Body of pancreas (tissue), 4 donors: Measurements from ENCODE around the gene ZNF544. TPM values are rescaled to one million over a fixed set of nuclear protein-coding genes. Genes with fewer than 3 reads are reported as not detected.

Experiments used
- ATAC-seq: fragments of 150-250 bp; one replicate; pipeline ENCODE4 v1.9.1; 2016
- DNase-seq, 4 donors: peaks; one replicate each; pipeline ENCODE4 v3.0.0-alpha.2; 2019
- H3K27ac ChIP-seq, 4 donors: fragments of 200-600 bp; sonication (generic); 1 replicate in 3 of 4; 2 replicates in 1 of 4; pipeline versions ENCODE4 v1.5.1 to v1.6.1; 2016 to 2019; ENCODE audit warnings: mild to moderate bottlenecking in 1 of 4, mixed read lengths in 1 of 4, moderate library complexity in 1 of 4
- H3K27me3 ChIP-seq, 2 donors: fragments of 200-600 bp; sonication (generic); one replicate each; pipeline ENCODE4 v1.6.0; 2016; ENCODE audit warnings: mild to moderate bottlenecking in 1 of 2
- H3K36me3 ChIP-seq, 2 donors: fragments of 200-600 bp; sonication (generic); replicated peaks in 1 of 2; 2 replicates each; pipeline ENCODE4 v1.5.1; 2016; ENCODE audit warnings: low read depth in 2 of 2; ENCODE audit not compliant: insufficient read depth in 1 of 2
- H3K4me1 ChIP-seq: fragments of 200-600 bp; sonication (generic); one replicate; pipeline ENCODE4 v1.6.0; 2016
- H3K4me3 ChIP-seq, 2 donors: fragments of 200-600 bp; sonication (generic); 1 replicate in 1 of 2; 2 replicates in 1 of 2; pipeline ENCODE4 v1.5.1; 2016 to 2019
- H3K9me3 ChIP-seq, 3 donors: fragments of 200-600 bp; sonication (generic); 1 replicate in 2 of 3; 2 replicates in 1 of 3; pipeline ENCODE4 v1.5.1; 2016
- POLR2A ChIP-seq, 3 donors: fragments of 450-650 bp; IDR thresholded peaks; one replicate each; pipeline ENCODE4 v1.6.1; 2016; ENCODE audit warnings: antibody characterized with exemption in 3 of 3, mild to moderate bottlenecking in 2 of 3
- WGBS, 2 donors: methylation state at CpG; one replicate each; pipeline ENCODE4 v1.1.5; 2017; 5-methylcytosine and 5-hydroxymethylcytosine counted together
- intact Hi-C: fragments of 100-400 bp; cut with DNase I; formaldehyde crosslinking; loops from one replicate; pipeline ENCODE4 v1.15.1; 2023
- total RNA-seq, 2 donors: library from RNA; depleted of rRNA; stranded (reverse); fragments of >200 nt; gene quantifications; one replicate each; pipeline ENCODE4 v1.1.0, GENCODE V29; 2016
- TF ChIP-seq, protein P1 (sequence below), 7 experiments: fragments of 450-650 bp in 4 of 7; fragments of 200-600 bp in 3 of 7; sonication (generic) in 3 of 7; IDR thresholded peaks; one replicate each; pipeline ENCODE4 v1.5.1; 2016 to 2019; ENCODE audit warnings: antibody characterized with exemption in 7 of 7

The ZNF544 gene
- total RNA-seq, 2 donors from 2014 or later: 9.9 to 17.1 TPM

DNA sequence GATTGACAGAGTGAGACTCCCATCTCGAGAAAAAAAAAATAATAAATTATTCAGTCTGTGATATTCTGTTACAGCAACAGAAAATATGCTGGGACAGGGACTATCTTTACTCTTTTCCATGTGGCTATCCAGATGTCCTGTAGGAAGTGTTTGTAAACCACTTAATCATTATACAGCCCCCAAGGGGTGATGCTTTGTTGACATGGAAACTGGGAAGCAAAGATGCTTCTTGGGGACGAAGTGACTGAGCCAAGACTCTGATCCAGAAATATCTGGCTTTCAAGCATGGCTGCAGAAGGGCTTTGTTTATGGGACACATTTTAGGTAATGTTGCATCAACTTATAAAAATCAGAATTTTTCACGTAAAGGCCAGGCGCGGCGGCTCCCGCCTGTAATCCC is 55.5 kb downstream of the ZNF544 start:
- no peaks in the 10 kb centered on the region for H3K9me3 ChIP-seq
- H3K4me3 ChIP-seq: no peak overlapping the region
- DNase-seq: no peak
- TF ChIP-seq POLR2A (IDR thresholded peaks at IDR 0.05): no peak
- TF ChIP-seq, protein P1, sequence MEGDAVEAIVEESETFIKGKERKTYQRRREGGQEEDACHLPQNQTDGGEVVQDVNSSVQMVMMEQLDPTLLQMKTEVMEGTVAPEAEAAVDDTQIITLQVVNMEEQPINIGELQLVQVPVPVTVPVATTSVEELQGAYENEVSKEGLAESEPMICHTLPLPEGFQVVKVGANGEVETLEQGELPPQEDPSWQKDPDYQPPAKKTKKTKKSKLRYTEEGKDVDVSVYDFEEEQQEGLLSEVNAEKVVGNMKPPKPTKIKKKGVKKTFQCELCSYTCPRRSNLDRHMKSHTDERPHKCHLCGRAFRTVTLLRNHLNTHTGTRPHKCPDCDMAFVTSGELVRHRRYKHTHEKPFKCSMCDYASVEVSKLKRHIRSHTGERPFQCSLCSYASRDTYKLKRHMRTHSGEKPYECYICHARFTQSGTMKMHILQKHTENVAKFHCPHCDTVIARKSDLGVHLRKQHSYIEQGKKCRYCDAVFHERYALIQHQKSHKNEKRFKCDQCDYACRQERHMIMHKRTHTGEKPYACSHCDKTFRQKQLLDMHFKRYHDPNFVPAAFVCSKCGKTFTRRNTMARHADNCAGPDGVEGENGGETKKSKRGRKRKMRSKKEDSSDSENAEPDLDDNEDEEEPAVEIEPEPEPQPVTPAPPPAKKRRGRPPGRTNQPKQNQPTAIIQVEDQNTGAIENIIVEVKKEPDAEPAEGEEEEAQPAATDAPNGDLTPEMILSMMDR (IDR thresholded peaks at IDR 0.05): no peak
- WGBS, 2 donors: 90 to 93% methylated on average over 7 of the region's 7 CpGs
- no peaks in the 10 kb centered on the region for H3K27me3 ChIP-seq
- H3K4me1 ChIP-seq: peaks cover 11% of the 10 kb centered on the region
- peaks cover 6 to 23% of the 10 kb centered on the region in 2 donors for H3K36me3 ChIP-seq
- H3K27ac ChIP-seq: no peak overlapping the region
- no peak for ATAC-seq
- intact Hi-C loops: no loop called here

DNA sequence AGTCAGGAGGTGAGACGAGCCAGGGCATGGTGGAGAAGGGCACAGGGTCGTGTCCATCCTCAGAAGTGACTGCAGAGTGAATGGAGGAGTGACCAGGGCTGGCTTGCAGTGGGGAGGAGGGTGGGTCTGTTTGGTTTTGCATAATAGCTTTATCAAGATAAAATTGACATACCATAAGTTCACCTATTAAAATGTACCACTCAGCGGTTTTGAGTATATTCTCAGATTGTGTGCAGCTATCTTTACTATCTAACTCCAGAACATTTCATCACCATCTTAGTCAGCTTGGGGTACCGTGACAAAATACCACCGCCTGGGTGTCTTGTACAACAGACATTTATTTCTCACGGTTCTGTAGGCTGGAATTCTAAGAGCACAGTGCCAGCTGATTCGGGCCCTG is 63.2 kb downstream of the ZNF544 start:
- Histone ChIP-seq H3K36me3 (peaks cover 6 to 27% of the 10 kb centered on the region in 2 donors), H3K4me3 (no peak overlapping the region), H3K27me3 (no peaks in the 10 kb centered on the region), H3K4me1 (no peaks in the 10 kb centered on the region), H3K27ac (no peak overlapping the region), H3K9me3 (no peaks in the 10 kb centered on the region)
- ATAC-seq (no peak), DNase-seq (no peak)
- intact Hi-C loops: no loop called here
- WGBS, 2 donors: 93 to 99% methylated on average over 7 of the region's 7 CpGs
- no peak for TF ChIP-seq POLR2A (IDR thresholded peaks at IDR 0.05)
- TF ChIP-seq, protein P1 (IDR thresholded peaks at IDR 0.05): no peak

DNA sequence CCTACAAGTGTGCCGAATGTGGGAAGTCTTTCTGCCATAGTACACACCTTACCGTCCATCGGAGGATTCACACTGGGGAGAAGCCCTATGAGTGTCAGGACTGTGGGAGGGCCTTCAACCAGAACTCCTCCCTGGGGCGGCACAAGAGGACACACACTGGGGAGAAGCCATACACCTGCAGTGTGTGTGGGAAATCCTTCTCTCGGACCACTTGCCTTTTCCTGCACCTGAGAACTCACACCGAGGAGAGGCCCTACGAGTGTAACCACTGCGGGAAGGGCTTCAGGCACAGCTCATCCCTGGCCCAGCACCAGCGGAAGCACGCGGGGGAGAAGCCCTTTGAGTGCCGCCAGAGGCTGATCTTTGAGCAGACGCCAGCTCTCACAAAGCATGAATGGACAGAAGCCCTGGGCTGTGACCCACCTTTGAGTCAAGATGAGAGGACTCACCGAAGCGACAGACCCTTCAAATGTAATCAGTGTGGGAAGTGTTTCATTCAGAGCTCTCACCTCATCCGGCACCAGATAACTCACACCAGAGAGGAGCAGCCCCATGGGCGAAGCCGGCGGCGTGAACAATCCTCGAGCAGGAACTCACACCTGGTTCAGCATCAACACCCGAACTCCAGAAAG is 66.1 kb downstream of the ZNF544 start:
- Histone ChIP-seq H3K27ac (no peak overlapping the region), H3K36me3 (peaks cover 0 to 16% of the 10 kb centered on the region in 2 donors), H3K27me3 (no peaks in the 10 kb centered on the region), H3K9me3 (no peaks in the 10 kb centered on the region), H3K4me1 (no peaks in the 10 kb centered on the region), H3K4me3 (no peak overlapping the region)
- 94 to 96% methylated on average over 13 to 22 of the region's 22 CpGs for WGBS, 2 donors
- ATAC-seq (no peak), DNase-seq (no peak)
- intact Hi-C loops: no loop called here
- no peak for TF ChIP-seq POLR2A (IDR thresholded peaks at IDR 0.05)
- TF ChIP-seq, protein P1 (IDR thresholded peaks at IDR 0.05): no peak

DNA sequence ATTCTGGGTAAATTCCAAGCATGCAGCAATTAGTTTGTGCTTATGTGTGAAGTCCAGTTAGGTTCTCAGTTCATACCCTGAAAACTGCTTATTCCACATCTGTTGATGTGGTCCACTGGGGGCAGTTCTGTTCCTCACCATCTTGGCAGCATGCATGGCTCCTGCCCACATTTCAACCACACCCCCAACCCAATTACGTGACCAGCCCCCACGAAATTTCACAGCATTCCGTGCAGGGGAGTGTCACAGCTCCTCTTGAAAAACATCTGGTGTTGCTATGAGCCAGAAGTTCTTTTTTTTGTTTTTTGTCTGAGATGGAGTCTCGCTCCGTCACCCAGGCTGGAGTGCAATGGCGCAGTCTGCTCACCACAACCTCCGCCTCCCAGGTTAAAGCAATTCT is 67.4 kb downstream of the ZNF544 start:
- Histone ChIP-seq H3K27ac (no peak overlapping the region), H3K4me1 (no peaks in the 10 kb centered on the region), H3K27me3 (no peaks in the 10 kb centered on the region), H3K9me3 (no peaks in the 10 kb centered on the region), H3K36me3 (peaks cover 0 to 14% of the 10 kb centered on the region in 2 donors), H3K4me3 (no peak overlapping the region)
- 94 to 98% methylated on average over 7 of the region's 7 CpGs for WGBS, 2 donors
- TF ChIP-seq, protein P1 (IDR thresholded peaks at IDR 0.05): no peak
- no peak for TF ChIP-seq POLR2A (IDR thresholded peaks at IDR 0.05)
- DNase-seq: no peak
- intact Hi-C loops: no loop called here
- ATAC-seq: no peak

DNA sequence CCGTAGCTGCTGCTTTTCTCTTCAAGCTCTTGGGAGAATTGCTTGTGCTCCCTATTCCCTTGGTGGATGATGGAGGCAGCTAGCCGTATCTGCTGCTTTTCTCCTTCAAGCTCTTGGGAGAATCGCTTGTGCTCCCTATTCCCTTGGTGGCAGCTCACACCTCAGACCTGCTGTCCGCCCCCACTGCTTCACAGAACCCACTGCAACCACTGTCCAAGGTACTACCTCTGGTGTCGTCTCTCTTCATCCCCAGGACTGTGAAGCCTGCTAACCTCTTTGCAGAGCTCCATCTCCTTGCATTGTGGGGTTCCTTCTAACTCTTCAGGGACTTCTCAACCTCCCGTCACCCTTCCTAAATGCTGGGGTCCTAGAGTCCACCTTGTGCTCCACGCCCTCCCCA is 71.9 kb downstream of the ZNF544 start:
- Histone ChIP-seq H3K36me3 (no peaks in the 10 kb centered on the region), H3K27ac (no peak overlapping the region), H3K27me3 (no peaks in the 10 kb centered on the region), H3K4me3 (no peak overlapping the region), H3K4me1 (peaks cover 9% of the 10 kb centered on the region), H3K9me3 (no peaks in the 10 kb centered on the region)
- intact Hi-C loops: no loop called here
- TF ChIP-seq, protein P1 (IDR thresholded peaks at IDR 0.05): no peak
- ATAC-seq: no peak
- DNase-seq: no peak
- WGBS, 2 donors: 97 to 99% methylated on average over 7 of the region's 7 CpGs
